ENCODE data around the gene PDGFC.

The PDGFC gene

DNA sequence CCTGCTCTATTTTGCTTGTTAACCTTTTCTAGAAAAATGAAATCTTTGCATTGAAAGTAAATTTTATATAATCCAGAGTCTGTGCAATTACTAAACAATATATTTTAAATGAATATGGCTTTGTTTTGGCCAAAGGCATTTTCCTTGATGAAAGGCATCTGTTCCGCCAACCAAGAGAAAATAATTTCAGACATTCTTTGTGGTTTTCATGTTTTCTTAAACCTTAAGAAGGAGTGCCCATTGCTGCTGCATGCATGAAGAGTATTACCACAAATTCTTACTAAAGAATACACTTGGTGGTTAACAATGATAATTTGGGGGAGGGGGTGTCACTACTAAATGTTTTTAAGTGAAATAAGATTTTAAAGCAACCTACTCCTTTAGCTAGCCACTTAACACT lies 2.7 kb upstream of the PDGFC start:
- DNase-seq (ENCODE audit: low read depth in 2 of 2): no peak

DNA sequence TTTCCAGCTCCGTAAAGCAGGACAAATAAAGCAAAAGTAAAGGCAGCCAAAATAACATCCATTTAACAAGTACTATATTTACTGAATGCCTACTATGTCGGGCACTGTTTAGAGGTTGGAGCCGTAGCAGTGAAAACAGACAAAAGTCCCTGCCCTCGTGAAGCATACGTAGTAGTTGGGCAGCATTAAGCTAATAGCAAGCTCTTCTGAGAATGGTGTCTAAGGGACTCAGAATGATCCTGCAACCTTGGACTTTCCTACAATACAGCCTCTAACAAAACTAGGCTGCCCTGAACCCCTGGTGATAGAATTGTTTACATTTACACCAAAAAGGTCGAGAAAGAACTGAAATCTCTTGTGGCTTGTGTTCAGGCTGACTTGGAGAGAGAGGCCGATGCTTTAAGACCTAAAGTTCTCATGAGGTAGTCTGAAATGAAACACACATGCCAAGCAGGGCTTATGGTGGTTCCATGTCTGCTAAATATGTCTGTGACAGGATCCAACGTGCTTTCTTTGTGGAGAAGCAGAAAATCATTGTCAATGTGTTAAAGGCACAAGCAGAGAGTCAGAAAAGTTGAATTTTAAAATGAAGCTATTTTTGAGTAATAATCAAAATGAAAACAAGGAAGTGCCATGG lies 898 bp upstream of the PDGFC start:
- DNase-seq (ENCODE audit: low read depth in 2 of 2): no peak

DNA sequence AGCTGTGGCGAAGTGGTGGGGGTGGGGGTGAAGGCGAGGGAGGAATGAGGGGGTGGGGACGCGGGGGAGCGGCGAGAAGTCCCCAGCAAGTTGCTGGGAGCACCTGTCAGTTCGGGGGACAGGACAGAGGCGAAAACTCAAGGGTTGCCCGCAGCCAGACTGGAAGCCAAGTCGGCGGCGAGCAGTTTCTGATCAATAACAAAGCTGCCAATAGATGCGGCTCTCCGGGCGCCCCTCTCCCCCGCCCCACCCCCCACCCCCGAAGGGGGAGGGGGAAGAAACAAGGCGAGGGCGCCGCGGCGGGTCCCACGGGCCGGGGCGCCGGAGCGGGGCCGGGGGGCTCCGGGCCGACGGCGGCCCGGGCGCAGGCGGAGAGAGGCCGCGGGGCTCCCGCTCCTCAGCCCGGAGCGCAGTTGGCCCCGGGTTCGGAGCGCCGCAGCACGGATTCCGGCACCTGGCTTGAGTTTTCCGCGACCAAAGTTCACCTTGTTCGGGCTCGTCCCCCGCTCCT lies 379 bp downstream of the PDGFC start:
- no peak for DNase-seq (ENCODE audit: low read depth in 2 of 2)

DNA sequence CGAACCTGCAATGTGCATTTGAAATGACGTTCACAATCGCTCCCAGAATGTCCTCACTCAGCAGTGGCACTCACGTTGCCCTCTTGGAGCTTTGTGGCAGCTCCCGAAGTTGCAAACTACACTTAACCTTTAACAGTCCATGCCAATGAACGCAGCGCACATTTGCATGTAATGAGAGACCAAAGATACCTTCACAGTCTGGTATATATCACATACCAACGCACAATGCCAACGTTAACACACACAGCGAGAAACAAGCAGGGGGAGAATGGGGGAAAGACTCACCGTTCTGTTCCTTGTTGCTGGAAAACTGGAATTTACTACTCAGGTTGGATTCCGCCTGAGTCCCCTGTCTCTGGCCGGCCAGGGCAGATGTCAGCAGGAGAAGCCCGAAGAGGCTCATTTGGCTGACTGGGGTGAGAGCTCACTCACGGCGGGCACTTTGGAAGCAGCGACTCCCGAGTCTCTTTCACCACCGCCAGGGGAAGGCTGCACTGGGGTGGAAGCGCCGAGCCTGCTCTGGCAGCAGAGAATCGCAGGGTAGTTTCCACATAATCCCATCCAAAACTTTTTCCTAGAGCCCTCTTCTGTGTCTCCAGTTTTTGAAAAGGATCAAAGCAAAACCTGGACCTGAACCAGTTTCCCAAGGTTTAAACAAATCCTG lies 966 bp downstream of the PDGFC start:
- no peak for DNase-seq (ENCODE audit: low read depth in 2 of 2)

DNA sequence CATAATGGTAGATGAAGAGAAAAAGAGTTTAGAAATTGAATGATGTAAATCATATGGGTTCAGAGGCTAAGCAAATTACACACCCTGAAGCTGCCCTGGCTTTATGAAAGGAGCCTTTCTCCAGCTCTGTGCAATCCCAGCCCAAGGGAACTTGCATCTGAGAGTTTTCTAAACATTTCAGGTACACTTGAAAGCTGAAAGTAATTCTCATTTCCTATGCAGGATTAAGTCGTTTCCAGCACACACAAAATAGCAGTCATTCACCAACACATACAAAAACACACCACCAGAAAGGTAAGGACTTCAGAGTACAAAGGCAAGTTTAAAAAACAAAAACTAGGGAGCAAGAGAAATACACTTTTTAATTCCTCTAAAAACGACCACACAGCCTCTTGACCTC lies 1.7 kb downstream of the PDGFC start:
- DNase-seq (ENCODE audit: low read depth in 2 of 2): no peak

DNA sequence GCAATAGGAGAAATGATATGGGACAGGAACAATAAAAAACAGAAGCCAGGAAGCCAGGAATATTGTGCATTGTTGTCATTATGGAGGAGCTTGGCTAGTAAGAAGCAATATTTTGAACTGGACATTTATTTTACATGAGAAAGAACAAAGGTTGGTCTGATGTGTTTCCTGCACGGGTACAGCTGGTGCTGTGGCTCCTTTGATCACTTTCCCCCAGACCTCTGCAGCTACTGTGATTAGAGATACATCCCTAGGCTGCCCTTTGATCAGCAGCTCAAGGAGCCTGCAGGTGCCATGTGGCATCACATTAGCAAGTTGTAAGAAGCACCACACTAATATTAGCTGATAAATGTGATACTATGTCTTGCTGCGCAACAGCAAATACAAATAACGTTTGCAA lies 2.5 kb downstream of the PDGFC start:
- no peak for DNase-seq (ENCODE audit: low read depth in 2 of 2)

DNA sequence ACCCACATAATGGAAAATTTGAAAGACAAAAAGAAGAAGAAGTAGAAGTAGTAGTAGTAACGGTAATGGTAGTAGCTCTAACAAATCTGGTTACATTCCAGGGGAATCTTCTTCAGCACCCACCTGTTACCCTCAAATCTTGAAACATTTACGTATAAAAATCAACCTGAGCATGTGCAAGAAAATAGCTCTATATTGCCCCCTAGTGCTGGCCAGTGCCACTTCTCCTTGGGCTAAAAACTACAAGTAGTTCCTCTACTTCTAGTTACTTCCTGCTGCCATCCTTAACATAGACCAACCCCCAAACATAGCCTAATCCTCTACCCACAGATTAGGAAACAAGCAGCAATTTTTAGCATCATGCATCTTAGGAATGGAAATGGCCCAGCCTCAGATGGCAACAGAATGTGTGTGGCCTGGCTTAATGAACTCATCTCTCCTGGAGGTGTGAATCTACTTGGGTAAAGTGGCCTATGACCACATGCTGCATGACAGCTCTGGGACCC lies 3.1 kb downstream of the PDGFC start:
- DNase-seq (ENCODE audit: low read depth in 2 of 2): no peak

DNA sequence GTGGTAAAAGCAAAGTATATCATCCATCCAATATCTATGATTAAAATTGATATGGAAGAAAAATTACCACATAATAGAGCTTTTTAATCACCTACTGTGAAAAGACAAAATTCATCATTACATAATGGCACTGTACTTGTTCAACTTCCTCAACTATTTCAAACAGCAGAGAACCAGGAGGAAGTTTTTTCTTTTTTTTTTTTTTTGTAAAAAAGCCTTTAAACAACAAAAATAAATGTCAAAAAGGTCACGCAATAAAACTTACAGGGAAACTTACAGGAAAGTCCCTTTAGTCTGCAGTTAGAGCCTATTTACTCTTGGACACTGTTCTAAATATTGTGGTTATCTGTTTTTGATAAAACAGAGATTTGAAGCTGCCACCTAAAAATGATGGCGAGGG lies 4.8 kb downstream of the PDGFC start:
- DNase-seq (ENCODE audit: low read depth in 2 of 2): no peak

DNA sequence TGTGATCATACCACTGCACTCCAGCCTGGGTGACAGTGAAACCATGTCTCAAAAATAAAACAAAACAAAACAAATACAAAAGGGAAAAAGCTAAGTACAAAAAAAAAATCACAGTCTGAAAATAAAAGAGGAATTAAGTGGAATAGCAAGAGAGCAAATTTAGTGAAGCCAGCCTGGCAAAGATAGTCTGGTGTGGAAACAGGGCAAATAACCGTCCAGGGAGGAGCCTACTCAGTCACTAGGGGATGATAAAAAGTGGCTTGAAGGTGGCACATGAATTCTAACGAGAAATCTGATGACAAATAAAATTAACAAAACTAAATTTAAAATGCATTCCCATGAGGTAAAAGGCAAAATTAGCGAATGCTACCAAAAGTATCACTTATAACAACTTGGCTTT lies 8.2 kb downstream of the PDGFC start:
- no peak for DNase-seq (ENCODE audit: low read depth in 2 of 2)

DNA sequence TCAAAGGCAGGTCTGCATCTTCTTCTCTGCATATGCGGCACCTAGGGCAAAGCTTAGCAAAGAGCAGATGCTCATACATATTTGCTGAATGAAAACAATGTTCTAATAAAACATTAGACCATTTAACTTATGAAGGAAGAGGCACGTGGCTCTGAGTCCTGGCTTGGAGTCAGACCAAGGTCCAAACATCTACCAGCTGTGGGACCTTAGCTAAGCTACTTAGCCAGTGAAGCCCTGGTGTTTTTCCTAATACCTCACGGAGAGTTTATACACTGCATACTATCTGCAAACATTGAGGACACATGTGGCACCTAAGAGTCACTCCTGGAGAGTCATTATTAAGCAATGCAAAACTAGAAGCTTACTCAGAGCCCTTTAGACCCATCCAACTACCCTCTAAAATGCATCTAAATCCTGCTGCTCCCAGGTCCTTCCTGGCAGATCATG lies 9.0 kb downstream of the PDGFC start:
- DNase-seq (ENCODE audit: low read depth in 2 of 2): no peak

DNA sequence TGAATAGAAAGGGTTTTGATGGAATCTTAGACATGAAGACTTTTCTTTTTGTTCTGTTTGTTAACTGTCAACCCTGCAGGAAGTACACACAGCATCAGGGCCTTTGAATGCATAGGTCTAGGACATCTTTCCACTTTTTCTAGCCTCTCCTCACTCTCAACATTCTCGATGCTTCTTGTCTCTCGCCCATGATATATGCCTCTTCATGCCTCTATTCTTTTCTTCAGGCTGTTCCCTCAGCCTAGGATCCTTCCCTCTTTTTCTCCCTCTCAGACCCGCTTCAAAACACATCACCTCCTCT lies 9.6 kb downstream of the PDGFC start:
- DNase-seq (ENCODE audit: low read depth in 2 of 2): no peak

DNA sequence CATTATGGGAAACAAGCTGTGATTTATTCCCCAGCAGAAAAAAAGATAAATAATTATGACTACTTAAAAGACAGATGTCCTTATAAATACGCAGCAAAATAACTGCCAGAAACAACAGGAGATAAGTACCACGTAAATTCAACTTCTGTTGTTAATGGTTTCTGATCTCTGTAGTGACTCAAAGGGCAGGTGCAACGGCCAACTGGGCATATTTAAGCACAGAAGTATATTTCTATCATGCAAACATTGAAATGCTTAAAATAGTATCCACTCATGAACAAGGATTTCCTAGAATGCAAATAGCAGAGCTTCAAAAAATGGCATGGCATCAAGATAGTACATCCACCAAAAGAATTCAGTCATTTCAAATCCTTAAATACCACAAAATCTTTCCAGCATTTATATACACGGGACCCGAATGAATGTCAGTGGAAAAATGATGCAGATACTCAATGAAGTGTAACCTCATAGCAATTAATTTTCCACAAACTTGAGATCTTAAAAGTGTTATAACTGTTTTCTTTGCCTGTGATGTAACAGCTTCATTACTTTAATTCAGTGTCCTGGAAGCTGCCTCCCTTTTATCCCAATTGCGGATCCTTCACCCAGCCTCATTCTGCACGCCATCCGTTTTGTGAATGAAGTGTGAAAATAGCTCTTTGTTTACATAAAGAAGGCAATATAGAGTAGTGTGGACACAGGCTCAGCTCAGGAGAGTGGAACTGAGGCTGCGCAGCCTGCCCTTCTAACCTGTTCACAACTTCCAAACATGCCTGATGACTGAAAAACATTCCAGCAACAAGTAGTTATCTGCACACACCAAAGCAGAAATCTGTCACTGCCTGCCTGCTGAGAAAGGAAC lies 10.2 kb downstream of the PDGFC start:
- no peak for DNase-seq (ENCODE audit: low read depth in 2 of 2)

DNA sequence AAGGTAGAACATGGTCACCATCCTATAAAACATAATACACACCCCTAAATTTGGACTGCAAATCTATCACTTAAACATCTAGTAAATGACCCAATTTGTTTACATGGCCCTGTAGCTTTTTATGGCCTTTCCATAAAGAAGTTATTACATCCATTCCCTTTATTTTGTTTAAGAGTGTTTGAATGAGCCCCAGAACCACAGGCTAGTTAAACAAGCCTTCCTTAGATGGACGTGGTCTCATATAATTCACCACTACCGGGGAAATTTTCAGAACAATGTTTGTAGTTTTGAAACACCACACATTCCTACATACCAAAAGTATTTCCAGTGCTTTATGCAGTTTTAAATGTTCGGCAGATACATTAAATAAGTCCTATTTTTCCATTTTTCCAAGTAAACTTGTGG lies 12.3 kb downstream of the PDGFC start:
- DNase-seq (ENCODE audit: low read depth in 2 of 2): no peak

DNA sequence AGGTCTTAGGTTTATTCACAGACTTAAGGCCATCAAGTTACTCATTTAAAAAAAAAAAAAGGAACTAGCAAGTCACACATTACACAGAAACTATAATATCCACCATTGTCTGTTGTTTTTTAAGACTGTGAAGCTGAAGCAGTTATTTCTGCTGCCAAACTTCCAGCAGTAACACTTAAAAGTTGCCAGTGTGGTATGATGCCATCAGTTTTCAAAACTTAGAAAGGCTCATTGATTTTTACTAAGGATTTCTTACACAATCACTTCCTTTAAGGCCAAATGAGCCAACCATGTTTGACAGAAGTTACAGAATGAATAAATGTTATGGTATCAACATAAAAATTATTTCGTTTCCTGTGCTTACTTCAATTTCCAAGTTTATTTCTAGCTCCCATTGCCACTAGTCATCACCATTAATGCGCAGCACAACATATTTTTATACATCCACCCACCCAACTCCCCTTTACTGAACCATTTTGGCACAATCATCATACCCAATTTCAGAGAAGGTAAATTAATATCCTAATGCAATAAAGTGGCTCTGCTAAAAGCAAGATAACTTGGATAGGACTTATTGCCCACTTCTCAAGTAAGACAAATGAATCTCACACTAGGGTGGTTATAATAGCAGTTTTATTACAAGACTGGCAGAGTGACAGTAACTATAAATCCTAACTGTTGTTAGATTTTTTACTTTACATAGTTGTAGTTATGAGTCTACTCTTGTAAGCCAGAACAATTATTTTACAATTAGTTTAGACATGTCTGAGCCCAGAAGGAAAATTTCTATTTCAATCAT lies 13.1 kb downstream of the PDGFC start:
- DNase-seq (ENCODE audit: low read depth in 2 of 2): no peak

DNA sequence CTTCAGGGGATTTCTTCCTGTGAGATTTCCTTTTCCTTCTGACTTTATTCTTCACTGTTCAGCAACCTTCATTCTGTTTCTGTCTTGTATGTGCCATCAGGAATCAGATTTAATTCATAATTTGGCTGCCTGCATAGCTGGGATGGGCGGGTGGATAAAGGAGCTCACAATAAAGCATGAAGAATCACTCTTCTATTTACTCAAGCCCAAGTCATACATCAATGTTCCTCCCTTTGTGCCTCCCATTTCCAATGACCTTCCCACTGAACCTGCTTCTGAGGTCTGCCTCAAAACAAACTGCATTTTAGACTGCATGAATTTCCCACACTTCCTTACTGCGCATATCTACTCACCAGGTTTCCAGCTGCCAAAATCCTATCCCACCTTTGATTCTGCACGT lies 14.0 kb downstream of the PDGFC start:
- no peak for DNase-seq (ENCODE audit: low read depth in 2 of 2)

DNA sequence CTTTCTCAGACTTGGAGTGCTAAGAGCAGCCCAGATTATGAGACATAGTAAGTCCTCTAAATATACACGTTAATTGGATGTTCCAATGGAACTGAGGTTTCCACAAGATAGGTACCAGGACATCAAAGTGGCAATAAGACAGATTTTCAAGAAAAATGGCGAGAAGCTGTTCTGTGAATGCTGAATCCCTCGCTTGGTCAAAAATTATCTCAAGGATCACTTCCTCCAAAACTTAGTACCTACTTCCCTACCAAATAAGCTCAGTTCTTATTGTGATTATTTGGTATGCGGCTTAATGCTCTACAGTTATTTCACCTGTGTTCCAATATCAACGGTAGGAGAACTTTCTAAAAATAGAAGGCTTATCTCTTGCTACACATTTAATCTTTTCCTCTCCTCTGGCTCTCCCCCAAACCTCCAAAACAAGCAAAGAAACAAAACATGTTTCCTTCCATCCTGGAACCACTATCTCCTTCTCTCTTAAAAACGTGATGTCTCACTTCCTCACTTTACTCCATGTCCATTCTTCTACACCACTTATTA lies 14.7 kb downstream of the PDGFC start:
- no peak for DNase-seq (ENCODE audit: low read depth in 2 of 2)

DNA sequence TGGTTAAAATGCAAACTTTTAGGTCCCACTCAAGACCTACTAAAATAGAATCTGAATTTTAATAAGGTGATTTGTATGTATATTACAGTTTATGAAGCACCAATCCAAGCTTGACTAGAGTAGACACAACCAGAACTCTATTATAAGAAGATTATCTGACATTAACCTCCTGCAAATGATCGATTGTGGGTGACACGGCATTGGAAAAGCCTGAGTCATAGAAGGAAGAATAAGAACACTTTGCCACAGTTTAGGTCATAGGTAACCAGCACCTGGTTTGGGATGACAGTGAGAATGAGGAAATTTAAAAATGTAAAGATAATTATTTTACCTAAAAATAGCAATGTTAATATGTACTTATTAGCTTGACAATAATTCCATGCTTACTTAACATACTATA lies 15.2 kb downstream of the PDGFC start:
- no peak for DNase-seq (ENCODE audit: low read depth in 2 of 2)

DNA sequence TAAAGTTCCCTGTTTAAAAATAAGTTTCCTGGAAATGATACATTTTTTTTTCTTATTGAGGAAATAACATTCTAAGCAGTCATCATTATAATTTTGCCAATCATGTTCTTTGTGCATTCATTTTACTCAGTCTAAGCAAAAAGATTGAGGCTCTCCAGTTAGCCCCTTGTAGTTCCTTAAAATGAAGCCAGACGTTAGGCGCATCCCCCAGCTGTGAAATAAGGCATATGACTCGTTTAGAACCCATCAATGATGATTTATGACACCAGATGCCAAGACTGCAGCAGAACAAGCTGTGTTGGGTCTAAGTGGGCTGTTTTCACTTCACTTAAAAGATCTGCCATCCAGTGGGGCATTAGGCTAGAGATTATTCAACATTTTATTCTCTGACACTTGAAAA lies 17.0 kb downstream of the PDGFC start:
- no peak for DNase-seq (ENCODE audit: low read depth in 2 of 2)

DNA sequence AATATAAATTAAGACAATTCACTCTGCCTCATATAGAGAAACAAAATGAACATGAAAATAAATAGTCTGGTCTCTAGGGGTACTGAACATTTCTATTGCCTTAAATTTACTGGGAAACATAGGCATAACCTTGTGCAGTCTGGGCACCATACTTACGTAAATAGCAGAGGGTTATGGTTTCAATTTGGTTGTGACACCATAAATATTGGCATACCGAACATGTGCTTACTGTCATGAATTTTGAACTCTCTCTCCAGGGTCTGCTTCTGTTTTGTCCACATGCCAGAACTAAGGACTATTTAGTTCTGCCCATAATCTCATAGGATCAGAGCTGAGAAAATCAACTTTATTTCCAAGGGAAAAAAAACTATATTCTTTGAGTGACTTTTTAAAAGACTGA lies 17.6 kb downstream of the PDGFC start:
- no peak for DNase-seq (ENCODE audit: low read depth in 2 of 2)

DNA sequence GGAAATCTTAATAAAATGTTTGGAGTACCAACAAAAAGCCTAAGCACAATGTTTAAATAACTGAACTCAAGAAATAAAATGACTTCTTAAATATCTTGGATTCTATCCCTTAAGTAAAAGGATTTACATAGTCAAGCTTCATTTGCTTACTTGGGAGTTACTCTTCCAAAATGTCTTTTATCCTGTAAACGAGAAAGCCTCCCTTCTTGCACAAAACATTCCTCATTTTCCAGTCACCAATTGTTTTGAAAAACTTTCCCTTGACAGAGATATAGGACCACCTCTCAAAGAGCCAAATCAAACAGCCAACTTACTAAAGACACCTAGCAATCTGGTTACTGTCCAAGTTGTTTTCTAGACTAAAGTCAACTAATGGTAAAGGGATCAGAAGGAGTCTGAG lies 18.6 kb downstream of the PDGFC start:
- DNase-seq (ENCODE audit: low read depth in 2 of 2): no peak

DNA sequence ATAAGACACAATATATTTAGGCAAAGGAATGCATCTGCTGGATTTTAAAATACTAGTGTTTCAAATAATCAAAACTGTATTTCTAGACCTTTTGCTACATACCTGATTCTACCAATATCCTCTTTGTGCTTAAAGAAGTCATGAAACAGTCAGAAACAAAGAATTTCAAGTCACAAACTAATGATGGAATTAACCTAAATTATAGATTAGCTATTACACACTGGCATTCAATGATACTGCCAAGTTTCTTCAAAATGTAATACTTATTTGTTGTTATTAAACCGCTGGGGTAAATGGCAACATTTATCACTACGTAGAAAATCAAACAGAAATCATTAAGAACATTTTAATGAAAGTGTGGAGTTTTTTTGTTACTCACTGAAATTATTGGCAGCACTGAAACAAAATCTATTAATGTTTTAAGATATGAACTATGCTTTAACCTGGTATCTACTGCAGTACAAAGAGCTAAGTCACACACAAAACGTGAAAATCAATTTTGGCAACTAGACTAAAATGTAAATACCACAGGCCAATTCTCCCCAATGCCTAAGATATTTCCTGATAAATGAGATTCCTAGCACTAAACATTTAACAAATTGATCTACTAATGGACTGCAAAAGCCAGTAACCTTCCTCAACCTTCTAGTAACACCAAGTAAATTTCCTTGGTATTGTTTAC lies 19.4 kb downstream of the PDGFC start:
- DNase-seq (ENCODE audit: low read depth in 2 of 2): no peak
